GM12865 (cell line): Measurements from ENCODE around the gene PCDH9.

Source experiments
- DNase-seq: peaks from one replicate; pipeline ENCODE4 v3.0.0; 2010; ENCODE audit warnings: low read depth
- H3K4me3 ChIP-seq: 2 replicates; pipeline ENCODE4 v1.5.1; 2011; ENCODE audit warnings: mild to moderate bottlenecking, low read depth, low read length, control low read depth
- TF ChIP-seq, protein P1 (sequence below): IDR thresholded peaks from 2 replicates; pipeline ENCODE4 v1.5.1; 2011; ENCODE audit warnings: low read length, control low read depth, low read depth, inconsistent platforms; ENCODE audit not compliant: insufficient read depth; ENCODE audit errors: missing control alignments

The PCDH9 gene

DNA sequence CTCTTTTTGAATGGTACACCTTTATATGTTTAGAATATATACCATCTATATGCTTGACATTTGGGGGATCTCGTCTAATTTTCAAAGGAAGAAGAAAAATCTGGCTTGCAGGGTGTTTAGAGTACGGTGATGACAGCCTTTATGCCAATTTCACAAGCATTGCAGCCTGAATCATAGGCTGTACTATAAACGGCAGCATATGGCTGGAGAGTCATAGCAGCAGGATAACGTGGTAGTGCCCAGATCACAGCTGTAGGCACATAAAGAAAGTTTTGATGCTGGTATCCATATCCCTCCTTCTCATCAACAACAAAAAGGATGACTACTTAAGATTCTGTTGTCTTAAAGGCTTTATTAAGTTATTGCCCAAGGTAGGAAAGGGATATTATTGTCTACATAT lies 253.0 kb downstream of the PCDH9 start:
- DNase-seq = no peak
- TF ChIP-seq, protein P1, sequence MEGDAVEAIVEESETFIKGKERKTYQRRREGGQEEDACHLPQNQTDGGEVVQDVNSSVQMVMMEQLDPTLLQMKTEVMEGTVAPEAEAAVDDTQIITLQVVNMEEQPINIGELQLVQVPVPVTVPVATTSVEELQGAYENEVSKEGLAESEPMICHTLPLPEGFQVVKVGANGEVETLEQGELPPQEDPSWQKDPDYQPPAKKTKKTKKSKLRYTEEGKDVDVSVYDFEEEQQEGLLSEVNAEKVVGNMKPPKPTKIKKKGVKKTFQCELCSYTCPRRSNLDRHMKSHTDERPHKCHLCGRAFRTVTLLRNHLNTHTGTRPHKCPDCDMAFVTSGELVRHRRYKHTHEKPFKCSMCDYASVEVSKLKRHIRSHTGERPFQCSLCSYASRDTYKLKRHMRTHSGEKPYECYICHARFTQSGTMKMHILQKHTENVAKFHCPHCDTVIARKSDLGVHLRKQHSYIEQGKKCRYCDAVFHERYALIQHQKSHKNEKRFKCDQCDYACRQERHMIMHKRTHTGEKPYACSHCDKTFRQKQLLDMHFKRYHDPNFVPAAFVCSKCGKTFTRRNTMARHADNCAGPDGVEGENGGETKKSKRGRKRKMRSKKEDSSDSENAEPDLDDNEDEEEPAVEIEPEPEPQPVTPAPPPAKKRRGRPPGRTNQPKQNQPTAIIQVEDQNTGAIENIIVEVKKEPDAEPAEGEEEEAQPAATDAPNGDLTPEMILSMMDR = no peak
- no peak overlapping the region for H3K4me3 ChIP-seq

DNA sequence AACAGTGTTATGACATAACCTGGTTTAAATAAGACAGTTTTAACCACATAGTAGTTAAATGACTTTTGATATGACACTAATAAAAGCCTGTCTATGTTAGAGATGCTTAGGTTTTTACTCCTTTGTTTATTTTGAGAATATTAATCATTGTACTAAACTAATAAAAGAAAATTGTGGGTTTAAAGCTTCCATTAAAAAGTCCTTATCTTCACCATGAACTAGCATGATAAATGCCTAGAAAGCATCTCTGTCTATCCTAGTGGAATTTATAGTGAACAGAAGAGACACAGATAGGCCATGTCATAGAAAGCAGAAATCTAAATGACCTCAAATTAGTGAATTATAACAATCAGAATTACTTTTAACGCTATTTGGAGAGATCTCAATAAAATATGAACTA lies 255.2 kb downstream of the PCDH9 start:
- TF ChIP-seq, protein P1 = no peak
- DNase-seq = no peak
- H3K4me3 ChIP-seq = no peak overlapping the region

DNA sequence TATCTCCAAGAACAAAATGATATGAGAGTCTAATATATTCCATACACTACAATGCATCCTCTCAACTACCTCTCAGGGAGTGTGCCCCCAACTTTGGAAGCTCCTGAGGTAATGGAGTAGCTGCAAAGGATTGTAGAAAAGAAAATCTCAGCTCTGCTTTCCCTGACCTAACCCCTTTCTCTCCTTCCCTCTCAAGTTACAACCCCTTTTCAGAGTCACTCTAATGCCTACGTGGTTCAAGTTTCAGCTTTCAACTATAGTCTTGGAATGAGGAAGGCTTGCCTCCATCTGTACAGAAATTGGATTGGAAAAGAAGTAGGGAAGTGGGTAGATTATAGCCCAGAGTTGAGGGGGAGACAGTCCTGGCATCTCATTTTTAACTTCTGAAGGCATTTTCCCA lies 256.0 kb downstream of the PCDH9 start:
- TF ChIP-seq, protein P1 = no peak
- no peak overlapping the region for H3K4me3 ChIP-seq
- DNase-seq = no peak

DNA sequence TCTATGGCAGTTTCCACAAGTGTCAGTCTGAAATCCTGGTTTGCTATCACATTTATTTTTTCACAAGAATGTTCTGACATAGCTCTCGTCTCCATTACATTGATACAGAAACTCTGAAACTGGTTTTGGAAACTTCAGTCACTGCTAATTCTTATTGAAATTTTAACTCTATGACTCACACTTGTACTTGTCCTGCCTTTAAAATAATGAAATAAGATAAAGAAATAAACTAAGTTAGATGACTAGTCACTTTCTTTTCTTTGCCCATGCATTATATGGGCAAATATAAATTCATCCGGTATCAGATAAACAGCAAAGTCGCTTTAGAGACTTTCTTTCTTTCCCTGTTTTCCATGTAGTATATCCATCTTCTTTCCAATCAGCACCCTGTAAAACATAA lies 257.5 kb downstream of the PCDH9 start:
- no peak overlapping the region for H3K4me3 ChIP-seq
- TF ChIP-seq, protein P1 = no peak
- no peak for DNase-seq

DNA sequence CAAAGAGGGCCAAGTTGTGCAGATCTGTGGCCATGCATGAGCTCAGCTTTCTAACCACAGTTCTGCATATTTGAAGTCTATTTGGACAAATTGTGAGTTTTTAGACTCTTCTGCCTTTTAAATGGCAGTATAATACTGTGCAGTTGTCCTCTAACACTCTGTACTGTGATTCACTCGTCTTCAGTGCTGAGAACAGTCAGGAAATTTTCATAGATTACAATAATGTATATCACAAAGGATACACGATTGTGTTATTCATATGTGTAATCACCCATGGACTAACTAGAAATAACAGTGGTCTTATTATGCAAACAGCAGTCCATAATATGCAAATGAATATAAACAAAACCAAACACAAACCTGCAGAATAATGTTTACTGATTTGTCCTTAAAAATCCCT lies 259.1 kb downstream of the PCDH9 start:
- TF ChIP-seq, protein P1 = no peak
- no peak overlapping the region for H3K4me3 ChIP-seq
- DNase-seq = no peak

DNA sequence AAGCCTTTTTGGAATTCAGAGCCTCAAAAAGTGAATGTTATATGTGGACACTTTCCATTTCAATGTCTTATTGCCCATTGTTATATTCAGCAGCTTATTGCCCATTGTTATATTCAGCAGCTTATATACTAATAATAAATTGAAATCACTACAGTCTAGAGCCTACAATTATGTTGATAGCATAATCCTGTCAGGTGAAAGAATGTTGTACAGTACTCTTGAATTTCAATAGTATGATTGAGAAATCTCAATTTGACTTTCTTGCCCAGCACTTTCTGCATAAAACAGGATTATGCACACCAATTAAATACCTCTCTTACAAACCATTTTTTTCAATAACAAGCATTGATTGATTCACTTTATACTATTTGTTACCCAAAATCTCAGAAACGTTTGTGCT lies 260.8 kb downstream of the PCDH9 start:
- H3K4me3 ChIP-seq = no peak overlapping the region
- TF ChIP-seq, protein P1 = no peak
- DNase-seq = no peak

DNA sequence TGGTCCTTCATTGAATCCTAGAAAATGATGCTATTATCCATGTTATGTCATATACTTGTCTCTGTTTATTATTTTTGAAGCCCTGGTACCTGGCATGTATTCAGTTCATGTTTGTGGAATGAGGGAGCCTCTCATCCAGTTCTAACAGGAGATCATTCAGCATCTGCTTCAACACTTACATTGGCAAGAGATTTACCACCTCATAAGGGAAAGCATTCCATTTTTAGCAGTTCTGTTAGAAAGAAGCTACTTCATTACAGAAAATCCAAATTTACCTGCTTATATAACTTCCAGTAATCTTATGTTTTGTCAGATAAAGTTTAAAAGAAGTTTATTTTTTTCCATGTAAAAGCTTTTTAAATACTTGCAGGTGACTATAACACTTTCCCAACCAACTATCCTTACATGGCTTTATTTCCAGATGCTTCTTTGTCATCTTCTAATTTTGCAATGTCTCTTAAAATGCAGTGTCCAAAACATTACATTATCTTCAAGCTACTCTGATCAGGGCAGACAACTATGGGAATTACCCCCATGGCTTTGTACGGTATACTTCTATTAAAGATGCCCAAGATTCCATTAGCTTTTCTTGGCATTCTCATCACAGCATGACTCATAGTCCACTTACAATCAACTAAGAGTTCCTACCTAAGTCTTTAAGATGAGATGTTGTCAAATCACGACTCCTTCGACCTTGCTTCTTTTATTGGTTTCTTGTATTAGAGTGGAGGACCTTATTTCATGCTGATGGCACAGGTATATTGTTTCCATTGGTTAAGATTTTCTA lies 262.1 kb downstream of the PCDH9 start:
- TF ChIP-seq, protein P1 = no peak
- DNase-seq = no peak
- H3K4me3 ChIP-seq = no peak overlapping the region
